Common myeloid progenitor, CD34-positive (primary cell): ENCODE measurements around the gene C16orf54.
"Not testable (repeated sequence)": the region's sequence is repeated elsewhere in the genome, so short reads cannot be mapped to it uniquely, and the experiment has no call there.

Source experiments
- CTCF ChIA-PET: fragments of 350-600 bp; sonication (Branson Sonifier 250); formaldehyde crosslinking; loops from one replicate; lab custom pipeline; 2021; ENCODE audit warnings: antibody characterized with exemption; lab: Charles Lee
- POLR2A ChIA-PET: fragments of 350-600 bp; sonication (Branson Sonifier 250); formaldehyde crosslinking; loops from one replicate; lab custom pipeline; 2021; ENCODE audit warnings: antibody characterized with exemption; lab: Charles Lee
- DNase-seq, 3 donors: peaks; one replicate each; pipeline versions ENCODE4 v3.0.0 to v3.0.0-alpha.2; 2013
- H3K27ac ChIP-seq, 2 experiments: 1 replicate in 1 of 2; 2 replicates in 1 of 2; pipeline ENCODE4 v1.7.0; 2013; ENCODE audit warnings: inconsistent platforms in 2 of 2, low read length in 2 of 2, mild to moderate bottlenecking in 2 of 2, low read depth in 1 of 2, moderate library complexity in 1 of 2; ENCODE audit not compliant: severe bottlenecking in 2 of 2, insufficient read depth in 1 of 2, poor library complexity in 1 of 2
- H3K27me3 ChIP-seq, 5 experiments: replicated peaks in 2 of 5; 1 replicate in 3 of 5; 2 replicates in 2 of 5; pipeline versions ENCODE4 v1.6.1 to v1.7.0; 2013; ENCODE audit warnings: low read length in 4 of 5, mild to moderate bottlenecking in 2 of 5, moderate library complexity in 2 of 5, inconsistent platforms in 1 of 5; ENCODE audit not compliant: insufficient read depth in 5 of 5, control insufficient read depth in 4 of 5
- H3K36me3 ChIP-seq, 4 experiments: 1 replicate in 2 of 4; 2 replicates in 2 of 4; pipeline versions ENCODE4 v1.6.1 to v1.7.0; 2013; ENCODE audit warnings: low read length in 3 of 4, control low read depth in 1 of 4, mild to moderate bottlenecking in 1 of 4; ENCODE audit not compliant: control insufficient read depth in 4 of 4, insufficient read depth in 4 of 4
- H3K4me1 ChIP-seq, 4 experiments: 1 replicate in 3 of 4; 2 replicates in 1 of 4; pipeline versions ENCODE4 v1.6.1 to v1.7.1; 2013; ENCODE audit warnings: low read length in 3 of 4, mild to moderate bottlenecking in 3 of 4, control low read depth in 1 of 4, inconsistent platforms in 1 of 4, moderate library complexity in 1 of 4; ENCODE audit not compliant: control insufficient read depth in 4 of 4, insufficient read depth in 4 of 4; ENCODE audit errors: control extremely low read depth in 1 of 4
- H3K4me3 ChIP-seq, 7 experiments: 1 replicate in 4 of 7; 2 replicates in 3 of 7; pipeline versions ENCODE4 v1.5.1 to v1.7.0; 2013; ENCODE audit warnings: mild to moderate bottlenecking in 7 of 7, low read length in 6 of 7, moderate library complexity in 6 of 7, inconsistent platforms in 2 of 7, low read depth in 2 of 7, control low read depth in 1 of 7; ENCODE audit not compliant: insufficient read depth in 4 of 7, control insufficient read depth in 1 of 7; ENCODE audit errors: extremely low read depth in 1 of 7
- H3K9me3 ChIP-seq, 5 experiments: 1 replicate in 4 of 5; 2 replicates in 1 of 5; pipeline versions ENCODE4 v1.6.1 to v1.7.1; 2013; ENCODE audit warnings: low read length in 4 of 5, mild to moderate bottlenecking in 2 of 5, inconsistent platforms in 1 of 5, low read depth in 1 of 5, moderate library complexity in 1 of 5; ENCODE audit not compliant: control insufficient read depth in 4 of 5, insufficient read depth in 2 of 5; ENCODE audit errors: control extremely low read depth in 1 of 5
- WGBS: methylation state at CpG from one replicate; pipeline ENCODE4 v1.1.5; 2013; ENCODE audit not compliant: insufficient coverage; 5-methylcytosine and 5-hydroxymethylcytosine counted together

C16orf54 gene

GRCh38 chr16:29707160-29707559, 38.6 kb downstream of the C16orf54 start:
- H3K27ac ChIP-seq, H3K9me3 ChIP-seq, POLR2A ChIA-PET, H3K4me1 ChIP-seq, DNase-seq, CTCF ChIA-PET, H3K4me3 ChIP-seq, H3K36me3 ChIP-seq: not testable (repeated sequence)
- H3K27me3 ChIP-seq = peaks cover 0 to 10% (median 0%) of the 10 kb centered on the region in 5 experiments
- 100% methylated on average over 1 of the region's 1 CpG for WGBS

- POLR2A ChIA-PET = no interaction called here
- CTCF ChIA-PET = interaction anchor here (0.7 to 1.4 kb wide), 6 partner anchors 11 to 115 kb away, joined by 3 to 5 read pairs (median 4); partner anchors contain the start of gene MVP
- Histone ChIP-seq H3K4me3 (no peak overlapping the region), H3K27ac (no peak overlapping the region), H3K9me3 (no peaks in the 10 kb centered on the region), H3K4me1 (peaks cover 0 to 21% (median 14%) of the 10 kb centered on the region in 4 experiments), H3K27me3 (peaks cover 0 to 13% (median 0%) of the 10 kb centered on the region in 5 experiments), H3K36me3 (no peaks in the 10 kb centered on the region)
- no peak for DNase-seq
- WGBS = no CpG with 5 or more reads among the region's 2 CpGs
Measured at GRCh38 chr16:29705030-29705429, 40.8 kb downstream of the C16orf54 start.

GRCh38 chr16:29702269-29702668, 43.5 kb downstream of the C16orf54 start:
- Histone ChIP-seq H3K27ac (no peak overlapping the region), H3K36me3 (peaks cover 0 to 3% (median 0%) of the 10 kb centered on the region in 4 experiments), H3K9me3 (peaks cover 0 to 5% (median 0%) of the 10 kb centered on the region in 5 experiments), H3K4me3 (peak overlapping the region in 1 of 7 experiments; percentile 61), H3K4me1 (peaks cover 0 to 21% (median 14%) of the 10 kb centered on the region in 4 experiments), H3K27me3 (peaks cover 0 to 9% (median 0%) of the 10 kb centered on the region in 5 experiments)
- POLR2A ChIA-PET = interaction anchor here (0.6 kb wide), 1 partner anchor 78 kb away, joined by 3 read pairs; no protein-coding TSS in a partner anchor
- 4% methylated on average over 10 of the region's 13 CpGs for WGBS
- DNase-seq = peak; percentile 48 to 87 (median 81)
- CTCF ChIA-PET = interaction anchor here (0.6 to 5.1 kb wide), 11 partner anchors 10 to 330 kb away, joined by 3 to 46 read pairs (median 4); partner anchors contain the start of genes MVP and PAGR1

GRCh38 chr16:29701214-29701555, 44.6 kb downstream of the C16orf54 start:
- ChIA-PET CTCF (interaction anchor here (0.7 to 5.1 kb wide), 22 partner anchors 9 to 331 kb away, joined by 3 to 46 read pairs (median 8); partner anchors contain the start of genes KIF22, MVP and PAGR1), POLR2A (no interaction called here)
- Histone ChIP-seq H3K36me3 (peaks cover 0 to 7% (median 0%) of the 10 kb centered on the region in 4 experiments), H3K4me1 (peaks cover 0 to 21% (median 14%) of the 10 kb centered on the region in 4 experiments), H3K9me3 (peaks cover 0 to 5% (median 0%) of the 10 kb centered on the region in 5 experiments), H3K27ac (no peak overlapping the region), H3K4me3 (no peak overlapping the region), H3K27me3 (peaks cover 0 to 9% (median 0%) of the 10 kb centered on the region in 5 experiments)
- WGBS = 97% methylated on average over 4 of the region's 5 CpGs
- DNase-seq = no peak

- H3K27ac ChIP-seq = no peak overlapping the region
- WGBS = 22% methylated on average over 10 of the region's 14 CpGs
- POLR2A ChIA-PET = no interaction called here
Measured at GRCh38 chr16:29700253-29700987, 45.4 kb downstream of the C16orf54 start.

GRCh38 chr16:29699324-29700219, 46.2 kb downstream of the C16orf54 start:
- CTCF ChIA-PET = interaction anchor here (0.5 to 5.1 kb wide), 39 partner anchors 8 to 367 kb away, joined by 3 to 46 read pairs (median 4); partner anchors contain the start of genes KIF22, MVP, PAGR1 and SPN
- 86% methylated on average over 9 of the region's 11 CpGs for WGBS
- no peak for DNase-seq

More at GRCh38 chr16:29700253-29700987, 45.4 kb downstream of the C16orf54 start:
- H3K9me3 ChIP-seq = peaks cover 0 to 5% (median 0%) of the 10 kb centered on the region in 5 experiments
- peaks cover 0 to 21% (median 14%) of the 10 kb centered on the region in 4 experiments for H3K4me1 ChIP-seq
- DNase-seq = peak; percentile 85 to 90 (median 87)
- CTCF ChIA-PET = interaction anchor here (0.5 to 5.1 kb wide), 31 partner anchors 9 to 332 kb away, joined by 3 to 46 read pairs (median 4); partner anchors contain the start of genes KIF22, MVP, PAGR1 and SPN
- peak overlapping the region in 1 of 7 experiments; percentile 7 for H3K4me3 ChIP-seq
- H3K27me3 ChIP-seq = peaks cover 0 to 9% (median 0%) of the 10 kb centered on the region in 5 experiments
- peaks cover 0 to 7% (median 0%) of the 10 kb centered on the region in 4 experiments for H3K36me3 ChIP-seq

More at GRCh38 chr16:29699324-29700219, 46.2 kb downstream of the C16orf54 start:
- Histone ChIP-seq H3K27ac (no peak overlapping the region), H3K4me1 (peaks cover 0 to 21% (median 14%) of the 10 kb centered on the region in 4 experiments), H3K9me3 (peaks cover 0 to 5% (median 0%) of the 10 kb centered on the region in 5 experiments), H3K36me3 (peaks cover 0 to 14% (median 0%) of the 10 kb centered on the region in 4 experiments), H3K4me3 (no peak overlapping the region), H3K27me3 (peaks cover 0 to 9% (median 0%) of the 10 kb centered on the region in 5 experiments)
- POLR2A ChIA-PET = interaction anchor here (0.5 kb wide), 1 partner anchor 374 kb away, joined by 4 read pairs; no protein-coding TSS in a partner anchor
